ENCODE measurements around the gene QSER1. TPM values are rescaled to one million over a fixed set of nuclear protein-coding genes. Genes with fewer than 3 reads are reported as not detected.

QSER1 gene
- total and polyA plus RNA-seq, 9 of the 15 experiments (the other 6 are each of a cell fraction or from before 2014, with no cell fraction given): 5.8 to 33.6 (median 22.3) TPM

GRCh38 chr11:32893343-32894148 is 935 bp downstream of the QSER1 start (continued):
- TF ChIP-seq ARID1B (IDR thresholded peaks at IDR 0.05) (peak; percentile 13; the same call in 1 of the 2 replicates), ZNF511 (CRISPR knock-in tag; IDR thresholded peaks at IDR 0.05) (0 out of 2 replicates have a peak, but pooled peaks have one; percentile 65), ETV5 (CRISPR knock-in tag; IDR thresholded peaks at IDR 0.05; ENCODE audit: low read depth) (0 out of 2 replicates have a peak, but pooled peaks have one; percentile 9), TRIM28 (IDR thresholded peaks at IDR 0.05) (no peak), NR2C2 (CRISPR knock-in tag; IDR thresholded peaks at IDR 0.05) (no peak), NR2C2 (tag; IDR thresholded peaks at IDR 0.05) (no peak), ELF1 (tag; IDR thresholded peaks at IDR 0.05) (0 out of 2 replicates have a peak, but pooled peaks have one; percentile 36), ZNF398 (CRISPR knock-in tag; IDR thresholded peaks at IDR 0.05) (no peak), BCOR (IDR thresholded peaks at IDR 0.05) (no peak), ZEB2 (IDR thresholded peaks at IDR 0.05) (no peak), ARID3B (CRISPR knock-in tag; IDR thresholded peaks at IDR 0.05; ENCODE audit: borderline replicate concordance) (no peak), ZNF696 (CRISPR knock-in tag; conservative IDR thresholded peaks at IDR 0.05) (no peak), NR4A1 (CRISPR knock-in tag; IDR thresholded peaks at IDR 0.05) (no peak), NR4A1 (tag; IDR thresholded peaks at IDR 0.05) (no peak), ZNF551 (CRISPR knock-in tag; IDR thresholded peaks at IDR 0.05) (no peak), FOXP1 (CRISPR knock-in tag; IDR thresholded peaks at IDR 0.05) (no peak)
- TF ChIP-seq, protein P1, sequence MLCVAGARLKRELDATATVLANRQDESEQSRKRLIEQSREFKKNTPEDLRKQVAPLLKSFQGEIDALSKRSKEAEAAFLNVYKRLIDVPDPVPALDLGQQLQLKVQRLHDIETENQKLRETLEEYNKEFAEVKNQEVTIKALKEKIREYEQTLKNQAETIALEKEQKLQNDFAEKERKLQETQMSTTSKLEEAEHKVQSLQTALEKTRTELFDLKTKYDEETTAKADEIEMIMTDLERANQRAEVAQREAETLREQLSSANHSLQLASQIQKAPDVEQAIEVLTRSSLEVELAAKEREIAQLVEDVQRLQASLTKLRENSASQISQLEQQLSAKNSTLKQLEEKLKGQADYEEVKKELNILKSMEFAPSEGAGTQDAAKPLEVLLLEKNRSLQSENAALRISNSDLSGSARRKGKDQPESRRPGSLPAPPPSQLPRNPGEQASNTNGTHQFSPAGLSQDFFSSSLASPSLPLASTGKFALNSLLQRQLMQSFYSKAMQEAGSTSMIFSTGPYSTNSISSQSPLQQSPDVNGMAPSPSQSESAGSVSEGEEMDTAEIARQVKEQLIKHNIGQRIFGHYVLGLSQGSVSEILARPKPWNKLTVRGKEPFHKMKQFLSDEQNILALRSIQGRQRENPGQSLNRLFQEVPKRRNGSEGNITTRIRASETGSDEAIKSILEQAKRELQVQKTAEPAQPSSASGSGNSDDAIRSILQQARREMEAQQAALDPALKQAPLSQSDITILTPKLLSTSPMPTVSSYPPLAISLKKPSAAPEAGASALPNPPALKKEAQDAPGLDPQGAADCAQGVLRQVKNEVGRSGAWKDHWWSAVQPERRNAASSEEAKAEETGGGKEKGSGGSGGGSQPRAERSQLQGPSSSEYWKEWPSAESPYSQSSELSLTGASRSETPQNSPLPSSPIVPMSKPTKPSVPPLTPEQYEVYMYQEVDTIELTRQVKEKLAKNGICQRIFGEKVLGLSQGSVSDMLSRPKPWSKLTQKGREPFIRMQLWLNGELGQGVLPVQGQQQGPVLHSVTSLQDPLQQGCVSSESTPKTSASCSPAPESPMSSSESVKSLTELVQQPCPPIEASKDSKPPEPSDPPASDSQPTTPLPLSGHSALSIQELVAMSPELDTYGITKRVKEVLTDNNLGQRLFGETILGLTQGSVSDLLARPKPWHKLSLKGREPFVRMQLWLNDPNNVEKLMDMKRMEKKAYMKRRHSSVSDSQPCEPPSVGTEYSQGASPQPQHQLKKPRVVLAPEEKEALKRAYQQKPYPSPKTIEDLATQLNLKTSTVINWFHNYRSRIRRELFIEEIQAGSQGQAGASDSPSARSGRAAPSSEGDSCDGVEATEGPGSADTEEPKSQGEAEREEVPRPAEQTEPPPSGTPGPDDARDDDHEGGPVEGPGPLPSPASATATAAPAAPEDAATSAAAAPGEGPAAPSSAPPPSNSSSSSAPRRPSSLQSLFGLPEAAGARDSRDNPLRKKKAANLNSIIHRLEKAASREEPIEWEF (CRISPR knock-in tag; IDR thresholded peaks at IDR 0.05): no peak
